Subcutaneous abdominal adipose tissue (tissue), 5 donors: Measurements from ENCODE around the gene DPH5.
"Not testable (repeated sequence)": the region's sequence is repeated elsewhere in the genome, so short reads cannot be mapped to it uniquely, and the experiment has no call there.

ENCODE experiments used
- H3K27ac ChIP-seq: one replicate; pipeline ENCODE4 v1.7.0; 2013; ENCODE audit warnings: low read depth, mild to moderate bottlenecking, inconsistent platforms, low read length, moderate library complexity
- H3K27me3 ChIP-seq, 5 donors: one replicate each; pipeline ENCODE4 v1.7.0; 2013; ENCODE audit warnings: low read length in 5 of 5, inconsistent platforms in 1 of 5; ENCODE audit not compliant: control insufficient read depth in 5 of 5, insufficient read depth in 4 of 5
- H3K36me3 ChIP-seq, 5 donors: one replicate each; pipeline ENCODE4 v1.7.0; 2013; ENCODE audit warnings: low read length in 5 of 5; ENCODE audit not compliant: control insufficient read depth in 5 of 5, insufficient read depth in 5 of 5
- H3K4me1 ChIP-seq, 5 donors: one replicate each; pipeline ENCODE4 v1.7.0; 2013; ENCODE audit warnings: low read length in 5 of 5, mild to moderate bottlenecking in 3 of 5, moderate library complexity in 1 of 5; ENCODE audit not compliant: control insufficient read depth in 5 of 5, insufficient read depth in 5 of 5
- H3K4me3 ChIP-seq, 5 donors: one replicate each; pipeline ENCODE4 v1.7.0; 2013; ENCODE audit warnings: low read length in 5 of 5, low read depth in 1 of 5
- H3K9ac ChIP-seq, 5 donors: one replicate each; pipeline ENCODE4 v1.7.0; 2013; ENCODE audit warnings: low read length in 5 of 5, mild to moderate bottlenecking in 4 of 5, moderate library complexity in 3 of 5
- H3K9me3 ChIP-seq, 5 donors: one replicate each; pipeline ENCODE4 v1.7.0; 2013; ENCODE audit warnings: low read length in 5 of 5; ENCODE audit not compliant: control insufficient read depth in 5 of 5
- donor health status: healthy.
- donor health status: healthy.
- donor health status: healthy.
- donor health status: healthy.
- donor health status: healthy.

The DPH5 gene

DNA sequence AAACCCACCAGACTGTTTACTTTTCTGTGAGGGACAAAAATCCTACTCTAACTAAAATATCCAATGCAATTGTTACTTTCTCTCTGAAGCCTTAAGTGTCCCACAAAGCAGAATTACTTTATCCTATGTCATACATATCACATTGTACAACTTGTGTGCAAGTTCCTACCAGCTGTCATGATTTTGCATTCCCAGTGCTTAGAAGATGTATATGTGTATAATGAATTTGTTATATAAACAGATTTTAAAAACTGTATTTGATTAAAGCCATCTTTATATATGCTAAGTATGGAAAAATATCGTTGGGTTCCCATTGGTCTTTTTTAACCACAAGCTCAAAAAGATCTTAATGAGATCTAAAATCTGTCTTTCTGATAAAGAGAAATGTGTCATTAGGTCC lies 57.0 kb downstream of the DPH5 start:
- peaks cover 11 to 30% (median 21%) of the 10 kb centered on the region in 5 donors for H3K36me3 ChIP-seq
- no peaks in the 10 kb centered on the region for H3K9me3 ChIP-seq
- no peak overlapping the region for H3K4me3 ChIP-seq
- H3K27me3 ChIP-seq, result no peaks in the 10 kb centered on the region
- no peaks in the 10 kb centered on the region for H3K4me1 ChIP-seq
- no peak overlapping the region for H3K9ac ChIP-seq
- no peak overlapping the region for H3K27ac ChIP-seq

DNA sequence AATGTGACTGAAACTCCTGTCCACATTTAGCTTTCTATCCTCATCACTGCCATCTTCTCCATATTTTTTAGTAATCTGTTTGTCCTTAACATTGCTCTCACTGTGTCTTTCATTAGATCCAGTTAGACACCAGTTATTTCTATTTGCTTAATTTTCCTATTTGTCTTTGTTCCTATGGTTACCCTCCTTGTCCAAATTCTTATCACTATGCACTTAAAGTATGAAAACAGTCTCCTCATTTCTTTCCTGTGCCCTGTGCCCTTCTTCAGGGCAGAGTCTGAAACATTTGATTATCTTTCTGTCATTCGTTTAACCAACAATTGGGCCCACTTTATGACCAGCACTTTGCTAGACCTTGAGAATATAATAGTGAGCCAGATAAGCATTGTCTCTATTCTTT lies 65.5 kb downstream of the DPH5 start:
- Histone ChIP-seq H3K4me1 (peaks cover 0 to 5% (median 0%) of the 10 kb centered on the region in 5 donors), H3K9me3 (no peaks in the 10 kb centered on the region)

DNA sequence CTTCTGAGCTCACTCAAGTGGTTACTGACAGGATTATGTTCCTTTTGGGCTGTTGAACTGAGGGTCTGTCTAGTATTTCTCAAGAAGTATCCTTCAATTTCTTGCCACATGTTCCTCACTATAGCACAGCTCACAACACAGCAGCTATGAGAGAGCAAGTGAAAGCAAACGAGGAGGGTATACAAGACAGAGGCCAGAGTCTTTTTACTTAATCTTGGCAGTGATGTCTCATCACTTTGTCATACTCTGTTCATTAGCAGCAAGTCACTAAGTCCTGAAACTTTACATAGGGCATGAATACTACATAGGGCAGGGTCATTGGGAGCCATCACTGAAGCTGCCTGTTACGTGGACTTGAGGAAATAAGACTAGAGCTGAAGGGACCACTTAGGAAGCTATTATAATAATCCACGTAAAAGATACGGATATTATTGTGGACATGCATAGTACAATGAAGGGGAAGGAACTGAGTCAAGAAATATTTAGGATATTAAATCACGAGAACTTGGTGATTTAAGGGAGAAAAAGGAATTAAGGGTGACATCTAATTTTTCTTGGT lies 66.0 kb downstream of the DPH5 start:
- no peaks in the 10 kb centered on the region for H3K9me3 ChIP-seq
- no peaks in the 10 kb centered on the region for H3K27me3 ChIP-seq
- H3K4me3 ChIP-seq, result no peak overlapping the region
- H3K36me3 ChIP-seq, result peaks cover 0 to 11% (median 0%) of the 10 kb centered on the region in 5 donors
- H3K4me1 ChIP-seq, result peaks cover 0 to 5% (median 0%) of the 10 kb centered on the region in 5 donors
- no peak overlapping the region for H3K27ac ChIP-seq
- no peak overlapping the region for H3K9ac ChIP-seq

More for the DNA sequence above, 65.5 kb downstream of the DPH5 start:
- H3K27ac ChIP-seq, result no peak overlapping the region
- no peak overlapping the region for H3K9ac ChIP-seq
- no peaks in the 10 kb centered on the region for H3K27me3 ChIP-seq
- no peak overlapping the region for H3K4me3 ChIP-seq
- H3K36me3 ChIP-seq, result peaks cover 0 to 16% (median 0%) of the 10 kb centered on the region in 5 donors

- H3K4me3 ChIP-seq, result no peak overlapping the region
- peaks cover 0 to 5% (median 0%) of the 10 kb centered on the region in 5 donors for H3K4me1 ChIP-seq
- H3K9me3 ChIP-seq, result no peaks in the 10 kb centered on the region
- H3K27me3 ChIP-seq, result no peaks in the 10 kb centered on the region
- H3K36me3 ChIP-seq, result peaks cover 4 to 14% (median 11%) of the 10 kb centered on the region in 5 donors
- H3K27ac ChIP-seq, result no peak overlapping the region
- no peak overlapping the region for H3K9ac ChIP-seq
Observed at GRCh38 chr1:100955322-100955721, 70.3 kb downstream of the DPH5 start.

DNA sequence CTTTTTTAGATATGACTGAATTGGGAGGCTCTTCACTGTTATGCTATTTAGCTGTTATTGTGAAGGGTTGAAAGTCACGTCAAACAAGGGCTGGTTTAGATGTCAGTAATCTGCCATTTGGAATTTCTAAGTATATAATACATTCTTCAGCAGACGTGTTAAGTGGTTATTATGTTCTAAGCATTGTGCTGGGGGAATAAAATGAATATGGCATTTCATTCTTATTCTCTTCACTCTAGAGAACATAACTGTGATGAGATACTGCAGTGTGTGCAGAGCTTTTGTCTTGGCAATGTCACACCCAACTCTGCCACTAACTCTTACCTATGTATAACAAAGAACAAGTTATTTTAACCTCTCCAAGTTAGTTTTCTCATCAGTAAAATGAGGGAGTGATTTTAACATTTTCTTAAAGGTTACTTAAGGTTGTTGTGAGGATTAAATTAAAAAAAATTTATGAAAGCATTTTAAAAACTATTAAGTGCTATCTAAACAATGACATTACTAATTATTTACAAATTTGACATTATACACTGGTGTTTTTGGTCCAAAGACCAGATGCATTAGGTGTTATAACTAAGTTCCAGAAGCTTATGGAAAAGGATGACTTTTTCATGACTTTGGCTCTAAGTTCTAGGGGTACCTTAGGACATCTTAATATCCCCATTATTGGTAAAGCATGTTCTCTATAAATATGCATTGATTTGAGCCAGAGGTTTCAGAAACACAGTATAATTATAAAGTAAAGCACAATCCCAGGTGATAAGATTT lies 71.4 kb downstream of the DPH5 start:
- Histone ChIP-seq H3K27ac (no peak overlapping the region), H3K9me3 (no peaks in the 10 kb centered on the region), H3K9ac (no peak overlapping the region), H3K4me3 (no peak overlapping the region), H3K27me3 (no peaks in the 10 kb centered on the region), H3K36me3 (peaks cover 4 to 14% (median 11%) of the 10 kb centered on the region in 5 donors), H3K4me1 (peaks cover 0 to 9% (median 3%) of the 10 kb centered on the region in 5 donors)

- not testable (repeated sequence) for H3K4me3 ChIP-seq, H3K9ac ChIP-seq, H3K9me3 ChIP-seq, H3K27ac ChIP-seq, H3K27me3 ChIP-seq
- Histone ChIP-seq H3K4me1 (peaks cover 0 to 12% (median 3%) of the 10 kb centered on the region in 5 donors), H3K36me3 (peaks cover 4 to 14% (median 11%) of the 10 kb centered on the region in 5 donors)
Observed at GRCh38 chr1:100952970-100953369, 72.6 kb downstream of the DPH5 start.

DNA sequence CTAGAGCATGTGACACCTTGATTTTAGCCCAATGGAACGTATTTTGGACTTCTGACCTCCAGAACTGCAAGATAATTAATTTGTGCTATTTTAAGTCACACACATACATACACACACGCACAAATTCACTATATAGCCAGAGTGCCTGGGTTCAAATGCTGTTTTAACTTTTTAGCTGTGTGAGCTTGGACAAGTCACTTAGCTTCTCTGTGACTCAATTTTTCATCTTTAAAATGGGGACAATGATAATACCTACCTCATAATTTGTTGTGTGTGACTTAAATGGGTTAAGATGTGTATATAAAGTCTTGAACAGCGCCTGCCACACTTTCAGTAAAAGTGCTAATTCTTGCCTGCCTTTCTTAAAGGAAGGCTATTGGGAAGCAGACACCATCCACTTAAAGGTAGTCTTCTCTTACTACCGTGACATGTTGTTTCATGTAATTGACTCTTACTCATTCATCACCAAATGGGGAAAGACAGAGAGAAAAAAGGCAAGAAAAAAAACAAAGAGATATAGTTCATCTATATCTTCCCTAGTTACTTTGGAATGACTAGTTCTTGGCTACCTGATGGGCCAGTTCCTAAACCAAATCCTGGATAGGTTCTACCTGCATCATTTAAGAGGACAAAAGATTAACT lies 73.4 kb downstream of the DPH5 start:
- Histone ChIP-seq H3K4me3 (no peak overlapping the region), H3K9ac (no peak overlapping the region), H3K27ac (no peak overlapping the region), H3K9me3 (no peaks in the 10 kb centered on the region), H3K27me3 (no peaks in the 10 kb centered on the region), H3K4me1 (peaks cover 0 to 12% (median 3%) of the 10 kb centered on the region in 5 donors), H3K36me3 (peaks cover 4 to 14% (median 11%) of the 10 kb centered on the region in 5 donors)

- H3K36me3 ChIP-seq, result peaks cover 4 to 14% (median 11%) of the 10 kb centered on the region in 5 donors
- peaks cover 0 to 12% (median 3%) of the 10 kb centered on the region in 5 donors for H3K4me1 ChIP-seq
- H3K9ac ChIP-seq, result no peak overlapping the region
- H3K27me3 ChIP-seq, result no peaks in the 10 kb centered on the region
- H3K9me3 ChIP-seq, result no peaks in the 10 kb centered on the region
- no peak overlapping the region for H3K4me3 ChIP-seq
- H3K27ac ChIP-seq, result no peak overlapping the region
Observed at GRCh38 chr1:100950781-100951180, 74.8 kb downstream of the DPH5 start.

DNA sequence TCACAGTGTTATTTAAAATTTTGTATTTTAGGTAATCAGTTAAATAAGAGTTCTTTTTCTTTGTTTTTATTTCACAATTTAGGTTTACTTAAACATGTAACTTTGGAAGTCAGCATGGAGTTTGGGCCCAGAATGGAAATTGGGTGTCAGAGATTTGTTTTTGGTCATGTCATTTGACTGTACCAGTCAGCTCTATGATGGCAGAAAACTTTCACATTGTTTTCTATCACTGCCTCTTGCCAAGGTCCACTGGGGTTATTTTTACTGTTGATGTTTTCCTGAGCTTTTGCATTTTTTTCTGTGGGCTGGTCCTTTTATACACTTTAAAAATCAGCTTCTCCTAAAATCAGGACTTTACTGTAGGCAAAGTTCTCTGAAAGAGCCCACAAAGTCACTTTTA lies 75.2 kb downstream of the DPH5 start:
- H3K27ac ChIP-seq, result no peak overlapping the region
- H3K9me3 ChIP-seq, result no peaks in the 10 kb centered on the region
- no peak overlapping the region for H3K4me3 ChIP-seq
- H3K9ac ChIP-seq, result no peak overlapping the region
- no peaks in the 10 kb centered on the region for H3K27me3 ChIP-seq
- peaks cover 0 to 12% (median 3%) of the 10 kb centered on the region in 5 donors for H3K4me1 ChIP-seq
- H3K36me3 ChIP-seq, result peaks cover 4 to 14% (median 11%) of the 10 kb centered on the region in 5 donors
